EL (cell line): ENCODE data around the gene ABHD12B.
"Not testable (repeated sequence)": the region's sequence is repeated elsewhere in the genome, so short reads cannot be mapped to it uniquely, and the experiment has no call there.

Source experiments
- DNase-seq: peaks from one replicate; pipeline ENCODE4 v3.0.0-alpha.2; 2016

ABHD12B gene

DNA sequence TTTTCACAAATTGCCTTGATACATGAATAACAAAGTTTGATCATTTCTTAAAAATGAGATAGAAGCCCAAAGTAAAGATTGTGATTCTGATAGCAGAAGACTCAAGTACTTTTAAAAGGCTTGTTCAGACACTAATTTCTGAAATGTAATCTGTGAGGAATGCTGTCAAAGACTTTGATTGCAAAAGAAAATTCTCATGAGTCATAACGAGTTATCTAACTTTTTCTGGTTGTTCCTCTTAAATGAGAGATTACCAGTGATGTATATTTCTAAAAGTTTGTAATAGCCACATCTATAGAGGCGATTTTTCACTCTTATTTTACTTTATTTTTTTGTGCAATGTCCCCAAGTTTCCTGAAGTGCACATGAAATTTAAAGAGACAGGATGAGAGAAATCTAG lies 65.5 kb downstream of the ABHD12B start:
- peak; percentile 82 for DNase-seq

DNA sequence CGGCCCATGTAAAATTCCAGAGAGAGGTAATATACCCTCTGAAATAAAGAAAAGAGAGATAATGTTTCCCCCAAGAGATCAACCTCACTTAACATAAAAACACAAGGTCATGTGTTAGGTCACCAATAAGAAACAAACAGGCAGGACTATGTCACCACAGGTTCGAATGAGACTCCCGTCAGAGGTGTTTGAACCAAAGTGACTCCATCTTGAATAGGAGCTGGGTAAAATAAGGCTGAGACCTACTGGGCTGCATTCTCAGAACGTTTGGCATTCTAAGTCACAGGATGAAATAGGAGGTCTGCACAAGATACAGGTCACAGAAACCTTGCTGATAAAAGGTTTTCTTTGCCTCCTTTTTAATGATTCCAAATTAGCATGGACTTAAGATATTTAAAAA lies 65.9 kb downstream of the ABHD12B start:
- DNase-seq: no peak

DNA sequence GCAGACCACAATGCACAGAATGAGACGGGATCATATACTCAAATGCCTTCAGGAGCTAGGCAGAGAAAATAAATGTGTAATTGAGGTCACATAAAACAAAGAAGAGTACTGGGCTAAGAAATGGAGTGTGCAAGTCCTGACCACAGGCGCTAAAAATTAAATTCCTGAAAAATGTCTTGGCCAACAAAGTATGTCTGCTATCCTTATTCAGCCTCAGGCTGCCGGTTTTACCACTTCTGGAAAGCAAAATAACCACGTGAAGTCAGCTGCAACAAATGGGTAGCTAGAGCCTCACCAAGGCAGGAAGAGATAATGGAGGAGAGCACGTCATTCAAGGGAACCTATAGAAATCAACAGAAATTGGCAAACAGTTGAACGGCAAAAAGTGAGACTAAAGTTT lies 69.3 kb downstream of the ABHD12B start:
- DNase-seq: peak; percentile 95

DNA sequence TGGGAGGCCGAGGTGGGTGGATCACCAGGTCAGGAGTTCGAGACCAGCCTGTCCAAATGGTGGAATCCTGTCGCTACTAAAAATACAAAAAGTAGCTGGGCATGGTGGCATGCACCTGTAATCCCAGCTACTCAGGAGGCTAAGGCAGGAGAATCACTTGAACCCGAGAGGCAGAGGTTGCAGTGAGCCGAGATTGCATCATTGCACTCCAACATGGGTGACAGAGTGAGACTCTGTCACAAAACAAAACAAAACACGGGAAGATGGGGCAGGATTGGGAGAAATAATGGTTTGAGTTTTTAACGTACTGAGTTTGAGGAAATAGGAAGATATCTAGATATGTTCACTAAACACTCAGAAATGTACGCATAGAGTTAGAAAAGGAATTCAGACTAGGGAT lies 69.8 kb downstream of the ABHD12B start:
- not testable (repeated sequence) for DNase-seq

DNA sequence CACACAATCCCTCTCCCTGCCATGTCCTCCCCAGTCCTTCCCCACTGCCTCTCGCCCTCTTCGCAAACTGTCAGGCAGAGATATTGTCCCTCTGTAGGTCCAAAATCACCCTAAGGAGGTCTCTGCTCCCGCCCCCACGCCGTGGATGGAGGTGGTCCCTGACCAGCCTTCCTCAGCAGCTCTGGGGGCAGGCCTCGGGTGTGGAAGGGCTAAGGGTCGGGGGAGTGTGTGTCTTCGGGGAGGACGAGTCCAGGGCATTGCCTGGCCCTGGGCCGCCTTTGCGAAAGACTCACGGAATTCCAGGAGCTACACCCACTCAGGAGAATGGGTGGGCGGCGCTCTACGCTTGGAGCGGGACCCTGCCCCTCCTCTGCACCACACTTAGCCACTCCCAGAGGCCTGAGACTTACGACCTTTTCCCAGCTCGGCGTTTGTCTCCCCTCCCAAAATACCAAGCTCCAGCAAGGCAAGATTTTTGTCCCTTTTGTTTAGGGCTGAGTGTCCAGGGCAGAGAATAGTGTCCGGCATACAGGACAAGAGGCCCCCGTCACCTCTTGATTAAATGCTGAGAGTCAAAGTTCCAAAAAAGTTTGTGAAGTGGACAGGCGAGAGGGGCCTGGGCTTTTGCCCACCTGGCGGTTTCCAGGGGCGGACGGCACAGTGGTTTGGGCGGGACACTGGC lies 71.5 kb downstream of the ABHD12B start:
- DNase-seq: peak; percentile 69

DNA sequence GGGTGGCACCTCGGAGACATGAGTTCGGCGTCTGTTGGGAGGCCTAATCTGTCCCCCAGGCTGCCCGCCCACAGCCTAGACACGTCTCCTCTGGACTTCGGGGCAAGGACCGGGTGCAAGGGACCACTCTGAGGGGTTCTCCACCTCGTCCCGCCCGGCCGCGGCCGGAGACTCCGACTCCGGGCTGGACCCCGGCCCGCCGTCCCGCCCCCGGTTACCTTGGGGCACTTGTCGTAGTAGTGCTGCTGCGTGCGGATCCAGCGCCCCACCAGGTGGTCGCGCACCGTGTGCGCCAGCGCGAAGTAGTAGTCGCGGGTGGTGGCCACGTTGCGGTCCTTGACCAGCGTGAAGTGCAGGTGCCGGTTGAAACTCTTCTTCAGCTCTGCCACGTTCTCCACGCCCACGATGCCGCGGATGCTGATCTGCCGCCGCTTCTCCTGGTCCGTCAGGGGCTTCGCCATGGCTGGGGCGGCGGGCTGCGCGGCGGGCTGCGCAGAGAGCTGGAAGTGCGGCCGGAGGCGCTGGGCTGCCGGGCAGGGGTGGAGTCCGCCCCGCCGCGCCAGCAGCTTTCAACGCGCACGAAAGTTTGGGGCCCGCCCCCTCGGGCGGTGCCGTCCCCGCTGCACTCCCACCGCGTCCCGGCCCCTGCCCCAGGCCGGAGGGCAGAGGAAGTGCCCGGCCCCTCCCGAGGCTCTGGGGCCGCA lies 72.2 kb downstream of the ABHD12B start, which contains the start of gene PYGL:
TSS of gene PYGL (minus strand) at position 541 of the 704 bp plus-strand sequence. CDS start at position 461, 80 bp downstream.
- peak; percentile 81 for DNase-seq

DNA sequence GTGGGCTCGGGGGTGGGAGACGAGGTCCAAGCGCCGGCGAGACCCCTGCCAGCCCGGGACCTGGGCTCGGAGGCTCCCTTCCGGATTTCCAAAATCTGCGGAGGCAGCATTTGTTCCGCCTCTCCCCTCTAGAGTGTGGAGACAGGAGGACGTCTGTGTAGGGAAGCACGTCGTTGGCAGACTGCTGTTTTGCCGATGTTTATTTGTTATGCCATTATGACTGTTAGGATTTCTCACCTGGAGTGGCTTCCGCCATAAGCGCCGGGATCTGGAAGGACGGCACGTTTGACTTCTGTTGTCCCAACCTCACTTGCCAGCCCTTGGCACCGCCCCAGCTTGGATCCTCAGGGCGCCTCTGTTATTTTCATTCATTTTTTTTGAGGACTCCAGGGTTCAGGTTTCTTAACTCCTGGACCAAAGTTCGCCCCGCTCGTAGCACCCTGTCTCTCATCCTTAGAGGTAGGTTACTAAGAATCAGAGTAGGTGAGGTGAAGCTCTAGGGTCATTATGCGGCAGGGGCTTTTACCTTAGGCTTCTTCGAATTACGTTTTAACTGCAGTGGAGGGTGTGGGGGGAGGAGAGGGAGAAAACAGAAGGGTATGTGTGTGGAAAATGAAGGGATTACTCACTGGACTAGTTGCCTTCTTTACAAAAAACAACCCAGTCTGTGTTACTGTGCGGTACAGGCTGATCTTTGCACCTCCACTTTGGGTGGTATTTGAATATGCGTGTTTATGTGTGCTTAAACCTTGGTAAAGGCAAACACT lies 73.0 kb downstream of the ABHD12B start:
- peak; percentile 67 for DNase-seq

DNA sequence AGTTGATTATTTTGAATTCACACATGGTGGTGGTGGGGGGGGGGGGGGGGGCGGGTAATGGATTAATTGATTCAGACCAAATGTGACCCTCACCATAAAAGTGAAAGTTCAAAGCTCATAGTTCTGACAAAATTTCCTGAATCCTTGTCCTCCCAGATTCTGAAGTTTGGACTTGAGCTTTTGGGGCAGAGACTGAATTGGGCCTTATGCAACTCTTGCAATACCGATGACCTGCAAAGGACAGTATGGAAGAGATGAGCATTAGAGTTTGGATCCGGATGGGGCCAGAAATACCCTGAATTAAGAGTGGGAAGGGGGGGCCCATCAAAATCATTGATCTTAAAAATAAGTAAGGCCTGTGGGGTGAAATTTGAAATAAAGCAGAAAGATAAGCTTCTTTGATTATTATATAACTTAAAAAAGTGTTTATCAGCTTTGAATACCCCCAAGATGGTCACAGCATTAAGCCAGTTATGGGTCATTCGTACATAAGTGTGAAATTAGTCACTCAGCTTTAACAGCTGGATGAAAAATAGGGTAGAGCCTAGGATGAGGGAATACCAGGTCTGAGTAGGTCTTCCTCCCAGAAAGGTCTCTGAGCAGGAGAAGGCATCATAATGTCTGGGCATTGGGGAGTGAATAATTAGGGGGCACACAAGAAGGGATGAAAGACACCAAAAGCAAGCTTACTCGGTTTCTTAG lies 74.5 kb downstream of the ABHD12B start:
- DNase-seq: no peak

DNA sequence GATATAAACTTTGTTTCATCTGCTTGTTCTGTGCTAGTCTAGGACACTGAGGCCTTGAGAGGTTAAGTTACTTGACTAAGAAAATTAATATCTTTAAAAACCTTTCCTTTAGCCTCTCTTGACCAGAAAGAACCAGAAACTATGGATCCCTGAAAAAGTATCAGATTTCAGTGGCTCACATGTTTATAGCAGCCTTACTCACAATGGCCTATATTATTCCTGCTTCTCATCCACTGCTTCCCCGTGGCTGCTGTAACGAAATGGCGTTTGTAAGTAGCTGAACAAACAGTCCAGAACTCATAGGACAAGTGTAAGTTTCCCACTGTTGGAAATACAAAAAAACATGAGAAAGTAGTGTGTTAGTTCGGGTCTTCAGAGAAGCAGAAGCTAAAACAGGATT lies 75.6 kb downstream of the ABHD12B start:
- no peak for DNase-seq

DNA sequence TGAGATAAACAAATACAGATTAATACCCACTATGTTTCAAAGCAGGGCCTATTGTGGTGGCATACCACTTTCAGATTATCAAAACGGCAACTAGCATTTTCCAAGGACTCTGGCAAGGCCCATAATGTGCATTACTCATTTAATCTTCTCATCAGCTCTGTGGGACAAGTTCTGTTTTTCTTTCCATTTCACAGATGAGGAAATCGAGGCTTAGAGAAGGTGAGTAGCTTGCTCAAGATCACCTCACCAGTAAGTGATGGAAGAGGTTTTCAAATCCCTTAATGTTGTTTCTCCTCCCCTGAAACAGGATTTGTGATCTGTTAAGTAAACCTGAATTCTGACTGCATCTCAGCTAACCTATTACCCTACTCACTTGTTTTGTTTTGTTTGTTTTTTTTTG lies 76.4 kb downstream of the ABHD12B start:
- no peak for DNase-seq

DNA sequence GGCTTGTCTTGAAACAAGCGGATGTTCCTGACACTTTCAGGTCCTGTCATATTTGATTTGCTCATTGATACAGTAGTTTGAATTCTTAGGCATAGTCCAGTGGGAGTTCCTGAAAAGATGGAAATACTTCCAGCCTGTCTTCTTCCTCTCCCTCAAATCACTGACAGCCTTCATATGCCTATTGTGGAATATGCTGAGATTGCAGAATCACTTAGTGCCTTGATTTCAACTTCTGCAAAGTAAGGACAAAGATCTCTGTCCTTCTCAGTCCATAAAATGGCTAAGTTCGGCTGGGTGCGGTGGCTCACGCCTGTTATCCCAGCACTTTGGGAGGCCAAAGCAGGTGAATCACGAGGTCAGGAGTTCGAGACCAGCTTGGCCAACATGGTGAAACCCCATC lies 79.2 kb downstream of the ABHD12B start:
- no peak for DNase-seq

DNA sequence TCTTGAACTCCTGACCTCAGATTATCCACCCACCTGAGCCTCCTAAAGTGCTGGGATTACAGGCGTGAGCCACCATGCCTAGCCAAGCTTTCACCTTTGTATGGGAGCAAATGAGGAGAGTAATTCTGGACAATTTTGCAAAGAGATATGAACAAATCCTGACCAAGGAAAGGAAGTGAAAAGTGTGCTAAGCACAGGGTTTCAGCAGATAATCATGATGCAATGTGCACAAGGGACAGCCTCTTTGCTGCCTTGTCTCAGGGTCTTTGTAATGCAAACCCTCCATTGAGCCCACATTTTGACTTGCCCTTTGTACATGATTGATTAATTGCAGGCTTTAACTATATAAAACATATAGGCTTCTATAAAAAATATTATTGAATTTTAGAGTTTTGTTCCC lies 81.6 kb downstream of the ABHD12B start:
- no peak for DNase-seq
